ENCODE results near the gene CDNF. TPM values are rescaled to one million over a fixed set of nuclear protein-coding genes. Genes with fewer than 3 reads are reported as not detected.

Gene CDNF
- total RNA-seq (2014; rRNA removed) (1.2 TPM in 1 of 2 replicates, not detected in the other), Bru-seq, nascent RNA (percentile 44 among the genes with signal in this experiment), BruChase-seq, experiment 1, labeled RNA remaining after a 6-hour chase (percentile 32 among the genes with signal in this experiment), BruChase-seq, experiment 2, labeled RNA remaining after a 2-hour chase (percentile 38 among the genes with signal in this experiment)
- long read RNA-seq, partial matches to known transcripts = 0 of 2 reads
- long read RNA-seq, other reads (novel, unspliced or antisense) = 2 of 2 reads

- ChIA-PET POLR2A (ENCODE audit: unreplicated experiment) (interaction anchor here (0.5 to 0.6 kb wide), 3 partner anchors 9 to 238 kb away, joined by 3 to 35 read pairs (median 4); no protein-coding TSS in a partner anchor), CTCF (no interaction called here)
- no peaks in the 10 kb centered on the region for H3K9me2 ChIP-seq (replicated peaks; ENCODE audit: low read length)
- intact Hi-C loops (cut with micrococcal nuclease) = loop anchor here (5.0 kb wide), 1 partner anchor 236 kb away; no protein-coding TSS in a partner anchor
- peaks cover 6% of the 10 kb centered on the region; the same call in 1 of the 2 replicates for H3K4me1 ChIP-seq (ENCODE audit: insufficient read depth, low read length)
- ATAC-seq = peak; percentile 94
- H3K27me3 ChIP-seq (ENCODE audit: low read length) = no peaks in the 10 kb centered on the region
- peak within 1 kb of the TSS; percentile 35 for H3K27ac ChIP-seq (ENCODE audit: low read length)
- H3K9me3 ChIP-seq (ENCODE audit: low read length) = no peaks in the 10 kb centered on the region
- H3K4me3 ChIP-seq (ENCODE audit: low read length) = peak within 1 kb of the TSS; percentile 88
- no TSS peak for BruUV-seq (replicated peaks)
- peaks cover 32% of the 10 kb centered on the region for H3K79me2 ChIP-seq (ENCODE audit: low read length)
- peak within 1 kb of the TSS; percentile 91 for H2AFZ ChIP-seq (ENCODE audit: low read length)
- peak; percentile 96 for DNase-seq
- peaks cover 3% of the 10 kb centered on the region; the same call in 1 of the 2 replicates for H4K20me1 ChIP-seq (ENCODE audit: low read length)
- peaks cover 14% of the 10 kb centered on the region; the same call in 1 of the 2 replicates for H3K36me3 ChIP-seq (ENCODE audit: low read depth, low read length)
- peak within 1 kb of the TSS; percentile 90 for H3K4me2 ChIP-seq (ENCODE audit: low read length)
- H3F3A ChIP-seq (ENCODE audit: low read length, unreplicated experiment) = no peaks in the 10 kb centered on the region
- peak within 1 kb of the TSS; percentile 94 for H3K9ac ChIP-seq (ENCODE audit: low read length)
- TF ChIP-seq EZH2 (IDR thresholded peaks at IDR 0.05; ENCODE audit: low read length, unreplicated experiment) (no peak), CTCF (conservative IDR thresholded peaks at IDR 0.05; ENCODE audit: low read depth, low read length) (no peak), EZH2phosphoT487 (IDR thresholded peaks at IDR 0.05; ENCODE audit: borderline replicate concordance, low read length) (no peak)
Measured at GRCh38 chr10:14837757-14838581, at the start of gene CDNF, which contains the start of the genes HSPA14 and MSANTD7. Gene CDNF (minus strand): TSS chr10:14838037. CDS start chr10:14837946, 91 bp downstream. Gene HSPA14 (plus strand): TSS chr10:14838306. CDS start chr10:14838403, 97 bp downstream. Gene MSANTD7 (plus strand): TSS chr10:14838306. CDS start chr10:14842285, 3,979 bp downstream.

GRCh38 chr10:14884082-14884481 is 46.2 kb upstream of the CDNF start:
- H3K9me2 ChIP-seq (replicated peaks; ENCODE audit: low read length) = no peaks in the 10 kb centered on the region
- no peak overlapping the region for H3K27ac ChIP-seq (ENCODE audit: low read length)
- intact Hi-C loops (cut with micrococcal nuclease) = loop anchor here (5.0 kb wide), 1 partner anchor 68 kb away; the partner anchor contains the start of gene DCLRE1C
- H3K9me3 ChIP-seq (ENCODE audit: low read length) = no peaks in the 10 kb centered on the region
- no peak for ATAC-seq
- no peaks in the 10 kb centered on the region for H3K27me3 ChIP-seq (ENCODE audit: low read length)
- ChIA-PET POLR2A (ENCODE audit: unreplicated experiment) (no interaction called here), CTCF (no interaction called here)
- no peak for DNase-seq
- H3K4me2 ChIP-seq (ENCODE audit: low read length) = no peak overlapping the region
- TF ChIP-seq EZH2 (IDR thresholded peaks at IDR 0.05; ENCODE audit: low read length, unreplicated experiment) = no peak
- no peak for TF ChIP-seq CTCF (conservative IDR thresholded peaks at IDR 0.05; ENCODE audit: low read depth, low read length)
- TF ChIP-seq EZH2phosphoT487 (IDR thresholded peaks at IDR 0.05; ENCODE audit: borderline replicate concordance, low read length) = no peak
- no peak overlapping the region for H2AFZ ChIP-seq (ENCODE audit: low read length)
- H3K4me3 ChIP-seq (ENCODE audit: low read length) = no peak overlapping the region
- H3K4me1 ChIP-seq (ENCODE audit: insufficient read depth, low read length) = peaks cover 8% of the 10 kb centered on the region
- peaks cover 10% of the 10 kb centered on the region; the same call in 1 of the 2 replicates for H4K20me1 ChIP-seq (ENCODE audit: low read length)
- H3K36me3 ChIP-seq (ENCODE audit: low read depth, low read length) = no peaks in the 10 kb centered on the region
- H3F3A ChIP-seq (ENCODE audit: low read length, unreplicated experiment) = no peaks in the 10 kb centered on the region
- no peak overlapping the region for H3K9ac ChIP-seq (ENCODE audit: low read length)
- H3K79me2 ChIP-seq (ENCODE audit: low read length) = peaks cover 90% of the 10 kb centered on the region
- no TSS peak for BruUV-seq (replicated peaks)

Measured in PC-3 (cell line).